Nephron (organoid): ENCODE results near the gene ASPG.
"Not testable (repeated sequence)": the region's sequence is repeated elsewhere in the genome, so short reads cannot be mapped to it uniquely, and the experiment has no call there.

Source experiments
- H3K27ac Mint-ChIP-seq, 3 experiments: 2 replicates each; pipeline ENCODE4 v1.8.0; 2020; ENCODE audit warnings: mixed read lengths in 3 of 3, mild to moderate bottlenecking in 2 of 3, moderate library complexity in 1 of 3
- H3K27me3 Mint-ChIP-seq: 2 replicates; pipeline ENCODE4 v1.8.0; 2021; ENCODE audit warnings: low read depth, mild to moderate bottlenecking, moderate library complexity, mixed read lengths
- H3K36me3 Mint-ChIP-seq: 2 replicates; pipeline ENCODE4 v1.8.0; 2020; ENCODE audit warnings: low read depth, mixed read lengths
- H3K4me1 Mint-ChIP-seq: 2 replicates; pipeline ENCODE4 v1.8.0; 2020; ENCODE audit warnings: mixed read lengths
- H3K4me3 Mint-ChIP-seq, 3 experiments: 2 replicates each; pipeline ENCODE4 v1.8.0; 2020; ENCODE audit warnings: mild to moderate bottlenecking in 3 of 3, mixed read lengths in 3 of 3, moderate library complexity in 2 of 3
- H3K9me3 Mint-ChIP-seq: 2 replicates; pipeline ENCODE4 v1.8.0; 2020; ENCODE audit warnings: mixed read lengths
- TF ChIP-seq, protein P1 (sequence below), 3 experiments: fragments of 200-600 bp; sonication (generic); IDR thresholded peaks; one replicate each; pipeline ENCODE4 v1.5.0; 2021; ENCODE audit warnings: antibody characterized with exemption in 3 of 3; ENCODE audit not compliant: unreplicated experiment in 3 of 3

Gene ASPG

DNA sequence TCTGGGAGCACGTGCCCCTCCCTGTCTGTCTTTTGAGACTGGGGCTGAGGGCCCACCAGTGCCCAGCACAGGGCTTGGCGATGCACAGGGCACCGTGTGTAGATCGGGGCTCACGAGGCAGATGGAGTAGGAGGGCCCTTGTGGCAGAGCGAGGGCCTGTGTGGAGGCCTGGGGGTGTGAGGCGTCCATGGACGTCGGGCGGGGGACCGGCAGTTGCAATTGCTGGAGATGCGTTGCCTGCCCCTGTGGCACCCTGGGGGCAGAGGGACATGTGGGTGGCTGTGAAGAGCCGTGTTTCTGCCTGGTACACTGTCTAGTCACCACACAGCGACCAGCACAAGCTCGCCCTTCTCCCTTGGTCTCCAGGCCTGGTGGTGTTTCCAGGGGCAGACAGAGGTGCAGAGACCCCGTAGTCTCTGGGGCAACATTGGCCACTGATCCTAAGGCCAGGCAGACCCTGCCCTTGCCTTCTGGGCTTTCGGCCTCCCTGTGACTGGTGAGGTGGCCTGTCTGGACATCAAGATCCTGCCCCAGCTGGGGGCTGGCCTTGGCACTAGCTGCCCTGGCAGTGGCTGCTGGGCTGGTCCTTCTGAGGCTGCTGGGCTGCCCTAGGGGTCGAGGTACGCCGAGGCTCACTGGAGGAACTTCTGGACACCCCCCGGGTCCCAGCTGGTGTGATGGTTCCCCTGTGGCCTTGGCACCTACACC lies 67.3 kb downstream of the ASPG start:
- peaks cover 23% of the 10 kb centered on the region for H3K4me1 Mint-ChIP-seq
- no peaks in the 10 kb centered on the region for H3K36me3 Mint-ChIP-seq
- TF ChIP-seq, protein P1, sequence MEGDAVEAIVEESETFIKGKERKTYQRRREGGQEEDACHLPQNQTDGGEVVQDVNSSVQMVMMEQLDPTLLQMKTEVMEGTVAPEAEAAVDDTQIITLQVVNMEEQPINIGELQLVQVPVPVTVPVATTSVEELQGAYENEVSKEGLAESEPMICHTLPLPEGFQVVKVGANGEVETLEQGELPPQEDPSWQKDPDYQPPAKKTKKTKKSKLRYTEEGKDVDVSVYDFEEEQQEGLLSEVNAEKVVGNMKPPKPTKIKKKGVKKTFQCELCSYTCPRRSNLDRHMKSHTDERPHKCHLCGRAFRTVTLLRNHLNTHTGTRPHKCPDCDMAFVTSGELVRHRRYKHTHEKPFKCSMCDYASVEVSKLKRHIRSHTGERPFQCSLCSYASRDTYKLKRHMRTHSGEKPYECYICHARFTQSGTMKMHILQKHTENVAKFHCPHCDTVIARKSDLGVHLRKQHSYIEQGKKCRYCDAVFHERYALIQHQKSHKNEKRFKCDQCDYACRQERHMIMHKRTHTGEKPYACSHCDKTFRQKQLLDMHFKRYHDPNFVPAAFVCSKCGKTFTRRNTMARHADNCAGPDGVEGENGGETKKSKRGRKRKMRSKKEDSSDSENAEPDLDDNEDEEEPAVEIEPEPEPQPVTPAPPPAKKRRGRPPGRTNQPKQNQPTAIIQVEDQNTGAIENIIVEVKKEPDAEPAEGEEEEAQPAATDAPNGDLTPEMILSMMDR (IDR thresholded peaks at IDR 0.05; ENCODE audit: unreplicated experiment in 3 of 3): no peak
- no peak overlapping the region for H3K27ac Mint-ChIP-seq
- H3K9me3 Mint-ChIP-seq: no peaks in the 10 kb centered on the region
- no peak overlapping the region for H3K4me3 Mint-ChIP-seq
- no peaks in the 10 kb centered on the region for H3K27me3 Mint-ChIP-seq

DNA sequence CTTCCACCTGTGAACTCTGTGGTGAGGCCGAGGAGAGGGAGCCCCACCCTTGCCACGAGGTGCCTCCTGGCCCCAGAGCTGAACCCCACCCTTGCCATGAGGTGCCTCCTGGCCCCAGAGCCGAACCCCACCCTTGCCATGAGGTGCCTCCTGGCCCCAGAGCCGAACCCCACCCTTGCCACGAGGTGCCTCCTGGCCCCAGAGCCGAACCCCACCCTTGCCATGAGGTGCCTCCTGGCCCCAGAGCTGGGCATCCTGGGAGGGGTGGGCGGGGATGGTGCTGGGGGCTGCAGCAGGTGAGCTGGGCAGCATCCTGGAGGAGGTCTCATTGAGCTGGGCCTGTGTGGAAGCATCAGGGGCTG lies 67.9 kb downstream of the ASPG start:
- not testable (repeated sequence) for H3K36me3 Mint-ChIP-seq, H3K9me3 Mint-ChIP-seq, H3K27ac Mint-ChIP-seq, H3K4me3 Mint-ChIP-seq, H3K27me3 Mint-ChIP-seq
- H3K4me1 Mint-ChIP-seq: peaks cover 18% of the 10 kb centered on the region

DNA sequence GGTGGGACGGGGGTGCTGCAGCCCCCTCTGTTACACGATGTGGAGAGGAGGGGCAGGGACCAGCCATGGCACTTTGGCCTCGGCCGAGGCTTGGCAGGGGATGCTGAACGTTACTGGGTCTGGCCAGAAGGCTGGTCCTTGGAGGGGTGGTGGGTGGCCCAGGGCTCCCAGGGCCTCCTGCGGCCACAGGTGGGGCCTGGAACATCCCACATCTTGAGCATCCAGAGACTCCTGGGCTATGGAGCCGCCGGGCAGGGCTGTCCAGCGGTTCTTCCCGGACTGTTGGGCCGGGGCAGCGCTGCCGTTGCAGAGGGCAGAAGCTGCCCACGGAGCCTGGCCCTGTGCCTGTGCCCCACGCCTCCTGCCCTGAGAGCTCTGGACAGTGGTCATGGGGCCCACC lies 68.7 kb downstream of the ASPG start:
- Mint-ChIP-seq H3K27ac (peak overlapping the region in 1 of 3 experiments; percentile 67), H3K27me3 (no peaks in the 10 kb centered on the region), H3K36me3 (no peaks in the 10 kb centered on the region), H3K4me3 (no peak overlapping the region), H3K4me1 (peaks cover 17% of the 10 kb centered on the region), H3K9me3 (no peaks in the 10 kb centered on the region)
- TF ChIP-seq, protein P1 (IDR thresholded peaks at IDR 0.05; ENCODE audit: unreplicated experiment in 3 of 3): no peak

DNA sequence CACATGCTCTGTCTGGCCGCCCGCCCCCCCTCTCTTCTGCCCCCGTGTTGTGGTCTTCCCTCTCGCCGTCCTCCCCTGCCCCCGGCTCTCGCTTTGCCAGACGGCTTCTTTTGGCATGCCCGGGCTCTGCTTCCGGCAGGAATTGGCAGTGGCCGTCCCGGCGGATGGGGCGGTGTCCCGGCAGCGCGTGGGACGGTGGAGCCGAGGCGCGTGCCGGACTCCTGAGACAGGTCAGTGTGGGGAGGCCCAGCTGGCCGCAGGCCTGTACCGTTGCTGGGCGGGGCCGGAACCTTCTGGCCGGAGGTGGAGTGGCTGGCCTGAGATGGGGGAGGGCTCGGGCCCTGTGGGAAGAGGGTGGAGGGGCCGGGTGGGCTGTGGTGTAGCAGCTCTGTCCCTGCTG lies 70.0 kb downstream of the ASPG start:
- H3K27ac Mint-ChIP-seq: no peak overlapping the region
- H3K36me3 Mint-ChIP-seq: no peaks in the 10 kb centered on the region
- TF ChIP-seq, protein P1 (IDR thresholded peaks at IDR 0.05; ENCODE audit: unreplicated experiment in 3 of 3): no peak
- peaks cover 17% of the 10 kb centered on the region for H3K4me1 Mint-ChIP-seq
- no peaks in the 10 kb centered on the region for H3K9me3 Mint-ChIP-seq
- no peaks in the 10 kb centered on the region for H3K27me3 Mint-ChIP-seq
- H3K4me3 Mint-ChIP-seq: no peak overlapping the region

DNA sequence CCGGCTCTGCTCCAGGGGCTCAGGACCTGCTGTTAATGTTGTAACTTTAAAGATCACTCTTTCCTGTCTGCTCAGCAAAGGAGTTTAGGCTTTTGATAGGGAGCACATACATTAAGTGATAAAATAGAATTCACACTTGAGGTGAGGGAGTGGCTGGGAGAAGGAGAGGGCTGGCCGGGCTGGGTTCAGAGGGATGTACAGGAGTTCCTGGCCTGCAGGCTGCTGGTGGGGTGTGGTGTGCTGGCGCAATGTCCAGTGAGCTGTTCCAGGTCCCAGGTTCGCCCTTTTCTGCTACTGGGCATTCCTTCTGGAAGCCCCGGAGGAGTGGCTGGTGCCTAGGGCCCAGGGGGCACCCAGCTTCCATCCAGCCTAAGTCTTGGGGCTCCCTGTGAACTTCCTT lies 70.6 kb downstream of the ASPG start:
- Mint-ChIP-seq H3K9me3 (no peaks in the 10 kb centered on the region), H3K4me3 (no peak overlapping the region), H3K36me3 (no peaks in the 10 kb centered on the region), H3K4me1 (peaks cover 17% of the 10 kb centered on the region), H3K27ac (peak overlapping the region in 2 of 3 experiments; percentile 36 to 65), H3K27me3 (no peaks in the 10 kb centered on the region)
- TF ChIP-seq, protein P1 (IDR thresholded peaks at IDR 0.05; ENCODE audit: unreplicated experiment in 3 of 3): no peak

DNA sequence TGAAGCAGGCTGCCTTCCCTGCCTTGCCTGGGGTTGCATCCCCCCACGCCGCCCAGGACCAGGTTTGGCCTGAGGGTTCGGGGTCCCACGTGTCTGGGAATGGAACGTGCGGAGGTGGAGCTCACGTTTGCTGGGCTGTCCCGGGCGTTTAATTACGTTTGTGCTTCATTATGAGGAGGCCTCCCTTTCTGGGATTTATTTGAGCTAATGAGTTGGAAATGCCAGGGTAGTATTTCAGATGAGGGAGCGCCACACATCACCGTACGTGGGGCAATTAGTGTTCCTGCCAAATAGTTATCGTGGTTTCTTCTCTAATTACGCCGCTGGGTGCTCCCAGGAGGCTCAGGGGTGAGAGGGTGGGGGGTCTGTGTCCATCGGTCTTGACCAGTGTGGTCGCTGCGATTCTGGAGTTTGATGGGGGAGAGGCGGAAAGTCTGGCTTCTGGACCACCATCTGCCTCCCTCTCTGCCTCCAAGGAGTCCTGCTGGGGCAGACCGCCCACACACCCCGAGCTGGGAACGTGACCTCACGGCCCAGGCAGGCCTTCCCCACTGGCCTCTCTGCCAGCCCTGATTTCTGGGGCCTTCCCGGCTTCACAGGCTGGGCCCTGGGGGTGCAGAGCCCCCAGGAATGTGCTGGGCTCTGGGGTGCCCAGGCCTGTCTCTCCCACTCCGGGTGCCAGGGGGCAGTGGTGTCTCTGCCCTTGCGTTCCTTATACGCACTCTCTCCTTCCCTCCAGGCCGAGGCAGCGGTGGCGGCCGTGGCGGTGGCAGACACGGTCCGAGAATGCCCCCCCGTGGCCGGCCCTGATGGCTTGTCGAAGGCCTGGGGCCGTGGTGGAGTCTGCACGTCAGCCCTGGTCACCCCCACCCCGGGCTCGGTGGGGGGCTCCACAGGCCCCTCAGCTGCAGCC lies 71.8 kb downstream of the ASPG start:
- peak overlapping the region in 1 of 3 experiments; percentile 63 for H3K27ac Mint-ChIP-seq
- no peaks in the 10 kb centered on the region for H3K9me3 Mint-ChIP-seq
- H3K27me3 Mint-ChIP-seq: no peaks in the 10 kb centered on the region
- TF ChIP-seq, protein P1 (IDR thresholded peaks at IDR 0.05; ENCODE audit: unreplicated experiment in 3 of 3): peak in 1 of 3 experiments; percentile 15
- H3K4me3 Mint-ChIP-seq: no peak overlapping the region
- no peaks in the 10 kb centered on the region for H3K36me3 Mint-ChIP-seq
- peaks cover 10% of the 10 kb centered on the region for H3K4me1 Mint-ChIP-seq
